ENCODE results near the gene CPNE8.

DNA sequence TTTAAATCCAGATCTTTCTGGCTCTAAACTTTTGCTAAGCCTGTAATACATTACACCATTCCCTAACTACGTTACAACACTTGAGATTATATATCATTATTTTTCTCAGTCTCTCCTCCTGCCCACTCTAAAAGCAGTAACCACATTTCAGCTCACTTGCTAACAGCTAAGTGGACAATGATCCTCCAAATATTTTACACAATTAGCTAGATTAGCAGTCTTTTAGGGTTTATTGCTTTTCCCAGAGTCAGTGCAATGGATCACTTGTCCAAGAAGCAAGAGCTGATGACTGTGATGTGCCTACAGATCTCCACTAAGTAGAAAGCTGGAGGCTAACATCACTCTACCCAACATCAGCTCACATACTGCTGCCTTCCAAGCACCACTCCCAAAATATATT lies 17.6 kb downstream of the CPNE8 start:
- TF ChIP-seq, protein P1, sequence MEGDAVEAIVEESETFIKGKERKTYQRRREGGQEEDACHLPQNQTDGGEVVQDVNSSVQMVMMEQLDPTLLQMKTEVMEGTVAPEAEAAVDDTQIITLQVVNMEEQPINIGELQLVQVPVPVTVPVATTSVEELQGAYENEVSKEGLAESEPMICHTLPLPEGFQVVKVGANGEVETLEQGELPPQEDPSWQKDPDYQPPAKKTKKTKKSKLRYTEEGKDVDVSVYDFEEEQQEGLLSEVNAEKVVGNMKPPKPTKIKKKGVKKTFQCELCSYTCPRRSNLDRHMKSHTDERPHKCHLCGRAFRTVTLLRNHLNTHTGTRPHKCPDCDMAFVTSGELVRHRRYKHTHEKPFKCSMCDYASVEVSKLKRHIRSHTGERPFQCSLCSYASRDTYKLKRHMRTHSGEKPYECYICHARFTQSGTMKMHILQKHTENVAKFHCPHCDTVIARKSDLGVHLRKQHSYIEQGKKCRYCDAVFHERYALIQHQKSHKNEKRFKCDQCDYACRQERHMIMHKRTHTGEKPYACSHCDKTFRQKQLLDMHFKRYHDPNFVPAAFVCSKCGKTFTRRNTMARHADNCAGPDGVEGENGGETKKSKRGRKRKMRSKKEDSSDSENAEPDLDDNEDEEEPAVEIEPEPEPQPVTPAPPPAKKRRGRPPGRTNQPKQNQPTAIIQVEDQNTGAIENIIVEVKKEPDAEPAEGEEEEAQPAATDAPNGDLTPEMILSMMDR (IDR thresholded peaks at IDR 0.05): no peak
- TF ChIP-seq POLR2A (IDR thresholded peaks at IDR 0.05): no peak
